ENCODE results near the gene IL18RAP. TPM values are rescaled to one million over a fixed set of nuclear protein-coding genes. Genes with fewer than 3 reads are reported as not detected.

The IL18RAP gene
- total RNA-seq, 1 experiment from 2014 or later = not detected

- intact Hi-C loops (cut with micrococcal nuclease; ENCODE audit: unreplicated experiment) = no loop called here
- H3K4me3 Mint-ChIP-seq (ENCODE audit: low read depth, unreplicated experiment) = no peak overlapping the region
- H3K36me3 Mint-ChIP-seq (ENCODE audit: insufficient read depth, unreplicated experiment) = no peaks in the 10 kb centered on the region
- H3K9me3 Mint-ChIP-seq (ENCODE audit: low read depth, unreplicated experiment) = no peaks in the 10 kb centered on the region
- no peaks in the 10 kb centered on the region for H3K4me1 Mint-ChIP-seq (ENCODE audit: low read depth, unreplicated experiment)
- H3K27me3 Mint-ChIP-seq (ENCODE audit: unreplicated experiment) = peaks cover 21% of the 10 kb centered on the region
- H3K27ac Mint-ChIP-seq (ENCODE audit: unreplicated experiment) = no peak overlapping the region
- no peak for TF ChIP-seq CTCF (IDR thresholded peaks at IDR 0.05; ENCODE audit: unreplicated experiment)
- no peak for DNase-seq
- CTCF ChIA-PET = no interaction called here
- no TSS peak for BruUV-seq (replicated peaks)
These were observed 10.8 kb upstream of the IL18RAP start for GRCh38 chr2:102412199-102412598.

DNA sequence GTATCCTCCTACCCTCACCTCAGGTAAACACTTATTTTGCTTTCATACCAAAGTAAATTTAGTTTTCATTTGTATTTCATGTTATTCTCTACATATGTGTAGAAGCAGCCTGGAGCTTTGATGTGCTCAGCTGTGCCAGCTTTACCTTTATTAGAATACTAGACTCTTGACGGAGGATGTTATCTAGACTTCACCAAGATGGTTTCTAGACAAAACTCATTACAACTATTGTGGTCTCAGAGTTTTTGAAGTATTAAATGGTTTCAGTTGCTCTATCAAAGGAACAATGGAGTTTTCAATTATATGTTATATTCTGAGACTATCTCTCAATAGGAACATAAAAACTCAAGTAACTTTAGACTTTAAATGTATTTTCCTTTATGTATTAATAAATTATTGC lies 5.0 kb upstream of the IL18RAP start:
- Mint-ChIP-seq H3K36me3 (ENCODE audit: insufficient read depth, unreplicated experiment) (no peaks in the 10 kb centered on the region), H3K27me3 (ENCODE audit: unreplicated experiment) (peaks cover 40% of the 10 kb centered on the region), H3K9me3 (ENCODE audit: low read depth, unreplicated experiment) (no peaks in the 10 kb centered on the region), H3K27ac (ENCODE audit: unreplicated experiment) (no peak overlapping the region), H3K4me1 (ENCODE audit: low read depth, unreplicated experiment) (no peaks in the 10 kb centered on the region), H3K4me3 (ENCODE audit: low read depth, unreplicated experiment) (no peak overlapping the region)
- BruUV-seq (replicated peaks) = no TSS peak
- intact Hi-C loops (cut with micrococcal nuclease; ENCODE audit: unreplicated experiment) = no loop called here
- DNase-seq = no peak
- TF ChIP-seq CTCF (IDR thresholded peaks at IDR 0.05; ENCODE audit: unreplicated experiment) = no peak
- CTCF ChIA-PET = no interaction called here

DNA sequence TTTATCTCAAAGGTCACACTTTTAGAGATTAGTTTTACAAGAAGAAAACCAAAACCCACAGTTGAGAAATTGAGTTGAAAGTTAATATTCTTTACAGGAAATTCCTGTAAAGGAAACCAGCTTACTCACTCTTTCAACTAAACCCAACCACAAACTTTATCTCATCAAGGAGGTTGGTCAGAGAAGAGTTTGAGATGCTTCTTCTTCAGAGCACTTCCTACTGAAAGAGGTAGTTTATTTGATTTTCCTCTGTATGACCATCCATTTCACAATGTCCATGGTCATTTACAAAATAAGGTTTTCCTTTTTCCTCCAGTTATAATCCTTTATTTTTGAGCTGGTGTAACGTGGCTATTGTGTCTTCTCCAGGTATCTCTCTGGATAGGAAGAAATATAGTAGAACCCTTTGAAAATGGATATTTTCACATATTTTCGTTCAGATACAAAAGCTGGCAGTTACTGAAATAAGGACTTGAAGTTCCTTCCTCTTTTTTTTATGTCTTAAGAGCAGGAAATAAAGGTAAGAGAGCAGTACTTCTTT lies 4.5 kb upstream of the IL18RAP start:
- Mint-ChIP-seq H3K27ac (ENCODE audit: unreplicated experiment) (no peak overlapping the region), H3K9me3 (ENCODE audit: low read depth, unreplicated experiment) (no peaks in the 10 kb centered on the region), H3K4me3 (ENCODE audit: low read depth, unreplicated experiment) (no peak overlapping the region), H3K4me1 (ENCODE audit: low read depth, unreplicated experiment) (no peaks in the 10 kb centered on the region), H3K36me3 (ENCODE audit: insufficient read depth, unreplicated experiment) (no peaks in the 10 kb centered on the region), H3K27me3 (ENCODE audit: unreplicated experiment) (peaks cover 46% of the 10 kb centered on the region)
- BruUV-seq (replicated peaks) = no TSS peak
- DNase-seq = no peak
- CTCF ChIA-PET = interaction anchor here (0.8 kb wide), 1 partner anchor 12 kb away, joined by 3 read pairs; no protein-coding TSS in a partner anchor
- no peak for TF ChIP-seq CTCF (IDR thresholded peaks at IDR 0.05; ENCODE audit: unreplicated experiment)
- intact Hi-C loops (cut with micrococcal nuclease; ENCODE audit: unreplicated experiment) = no loop called here

DNA sequence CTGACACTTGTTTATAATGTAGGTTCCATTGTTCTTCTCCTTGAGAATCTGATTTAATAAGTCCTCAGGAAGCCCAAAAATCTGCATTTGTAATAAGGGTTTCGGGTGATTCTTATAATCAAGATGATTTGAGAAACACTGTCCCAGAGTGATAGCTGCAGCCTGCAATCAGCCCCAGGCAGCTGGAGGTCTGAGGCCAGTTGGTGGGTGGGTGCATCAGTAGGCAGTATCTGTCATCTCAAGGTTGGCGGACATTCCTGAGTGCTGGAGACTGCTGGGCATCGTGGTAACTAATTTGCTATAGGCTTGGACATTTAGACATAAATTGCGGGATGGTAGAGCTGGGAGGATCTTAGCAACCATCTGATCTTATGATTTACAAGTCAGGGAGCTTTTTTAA lies 2.7 kb upstream of the IL18RAP start:
- Mint-ChIP-seq H3K4me1 (ENCODE audit: low read depth, unreplicated experiment) (no peaks in the 10 kb centered on the region), H3K4me3 (ENCODE audit: low read depth, unreplicated experiment) (no peak overlapping the region), H3K9me3 (ENCODE audit: low read depth, unreplicated experiment) (no peaks in the 10 kb centered on the region), H3K36me3 (ENCODE audit: insufficient read depth, unreplicated experiment) (no peaks in the 10 kb centered on the region), H3K27me3 (ENCODE audit: unreplicated experiment) (peaks cover 48% of the 10 kb centered on the region), H3K27ac (ENCODE audit: unreplicated experiment) (no peak overlapping the region)
- BruUV-seq (replicated peaks) = no TSS peak
- TF ChIP-seq CTCF (IDR thresholded peaks at IDR 0.05; ENCODE audit: unreplicated experiment) = no peak
- CTCF ChIA-PET = no interaction called here
- DNase-seq = no peak
- intact Hi-C loops (cut with micrococcal nuclease; ENCODE audit: unreplicated experiment) = no loop called here

Measured in Calu3 (cell line).